Kidney (tissue), 14 donors: ENCODE data around the gene ALCAM. TPM values are rescaled to one million over a fixed set of nuclear protein-coding genes. Genes with fewer than 3 reads are reported as not detected.

Source experiments
- DNase-seq, 5 donors: peaks; one replicate each; pipeline ENCODE4 v3.0.0-alpha.2; 2013 to 2020
- FAIRE-seq: peaks from 2 replicates; lab custom pipeline; 2012; peaks lifted over from hg19 to GRCh38; lab: Jason Lieb, UNC
- H3K27ac ChIP-seq, 2 donors: one replicate each; pipeline ENCODE4 v1.7.0; 2013; ENCODE audit warnings: low read depth in 2 of 2, low read length in 2 of 2, inconsistent platforms in 1 of 2
- H3K27me3 ChIP-seq: one replicate; pipeline ENCODE4 v1.7.1; 2013; ENCODE audit warnings: low read length, inconsistent platforms; ENCODE audit not compliant: control insufficient read depth, insufficient read depth
- H3K36me3 ChIP-seq, 3 donors: one replicate each; pipeline versions ENCODE4 v1.7.0 to v1.7.1; 2013; ENCODE audit warnings: low read length in 3 of 3, control low read depth in 1 of 3, inconsistent platforms in 1 of 3; ENCODE audit not compliant: insufficient read depth in 3 of 3, control insufficient read depth in 2 of 3
- H3K4me1 ChIP-seq, 3 donors: one replicate each; pipeline versions ENCODE4 v1.7.0 to v1.7.1; 2013; ENCODE audit warnings: low read length in 3 of 3, inconsistent platforms in 1 of 3, low read depth in 1 of 3; ENCODE audit not compliant: control insufficient read depth in 2 of 3, insufficient read depth in 2 of 3
- H3K4me3 ChIP-seq, 3 donors: one replicate each; pipeline versions ENCODE4 v1.7.0 to v1.8.1; 2013; ENCODE audit warnings: low read length in 3 of 3, control low read depth in 1 of 3, inconsistent platforms in 1 of 3
- H3K9ac ChIP-seq, 3 donors: one replicate each; pipeline versions ENCODE4 v1.7.0 to v1.7.1; 2013; ENCODE audit warnings: low read length in 3 of 3, control low read depth in 1 of 3, inconsistent platforms in 1 of 3
- H3K9me3 ChIP-seq, 3 donors: one replicate each; pipeline versions ENCODE4 v1.7.0 to v1.7.1; 2013; ENCODE audit warnings: low read length in 3 of 3, control low read depth in 1 of 3, inconsistent platforms in 1 of 3; ENCODE audit not compliant: control insufficient read depth in 2 of 3, insufficient read depth in 1 of 3
- intact Hi-C: fragments of 100-400 bp; cut with DNase I; formaldehyde crosslinking; loops from one replicate; pipeline ENCODE4 v1.11.1; 2022
- polyA plus RNA-seq: library from polyadenylated mRNA; stranded (reverse); fragments of 350-450 nt; fragmentation: Illumina TruSeq; extraction: RNeasy Lipid Tissue Mini Kit (QIAGEN cat#74804); gene quantifications from one replicate; pipeline ENCODE4 v1.2.3, GENCODE V29; 2014; ENCODE audit warnings: low read depth, low replicate concordance; ENCODE audit not compliant: insufficient read depth
- total RNA-seq: library from RNA; stranded (reverse); fragmentation: NEBNext Ultra II Directional; extraction: Animal tissue kit (Norgen Biotek cat#: 25700); gene quantifications from one replicate; pipeline ENCODE4 v1.2.1, GENCODE V29; 2021
- TF ChIP-seq, protein P1 (sequence below): IDR thresholded peaks from 3 replicates; pipeline ENCODE4 v1.5.1; 2012; ENCODE audit warnings: mild to moderate bottlenecking, moderate library complexity, borderline replicate concordance; ENCODE audit not compliant: insufficient read depth; ENCODE audit errors: extremely low read depth
- donor health status: control.
- donor health status: control.
- donor health status: control.
- donor health status: control.
- donor health status: control.
- donor health status: DM: yes; HTN: yes; CAD: no.
- donor health status: Normal renal cell carcinoma (clear cell type).

Gene ALCAM
- total and polyA plus RNA-seq, 2 donors from 2014 or later = 15.1 to 36.4 TPM

DNA sequence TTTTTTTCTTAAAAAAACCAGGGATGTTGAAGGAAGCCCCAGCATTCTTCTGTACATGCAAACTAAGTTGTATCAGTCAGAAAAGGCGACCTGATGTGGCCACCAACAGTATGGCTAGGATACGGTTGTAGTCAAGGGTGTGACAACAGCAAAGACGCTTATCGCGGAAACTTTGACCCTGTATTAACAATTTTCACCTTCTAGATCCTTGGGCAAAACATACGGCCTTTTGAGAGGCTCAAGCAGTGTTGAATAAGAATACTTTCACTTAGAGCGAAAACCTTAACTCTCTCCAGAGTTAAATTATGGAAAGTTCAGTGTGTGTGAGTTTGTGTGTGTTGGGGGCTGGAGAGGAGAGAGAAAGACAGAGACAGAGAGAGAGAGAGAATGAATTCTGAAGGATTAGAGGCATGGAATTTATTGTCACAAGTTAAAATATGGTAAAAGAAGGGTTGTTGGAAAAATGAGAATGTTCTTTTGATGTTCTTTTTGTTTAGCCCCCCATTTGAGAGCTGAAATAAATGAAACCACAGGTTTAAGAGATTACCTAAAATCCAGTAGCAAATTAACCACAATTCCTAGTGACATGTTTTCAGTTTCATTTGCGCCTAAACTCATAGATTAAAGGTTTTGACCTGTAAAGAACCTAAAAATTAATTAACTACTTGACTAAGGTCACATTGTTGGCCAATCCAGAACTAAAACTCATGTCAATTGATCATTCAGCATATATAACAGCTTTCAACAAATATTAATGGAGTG, 9.2 kb downstream of the ALCAM start:
- TF ChIP-seq, protein P1, sequence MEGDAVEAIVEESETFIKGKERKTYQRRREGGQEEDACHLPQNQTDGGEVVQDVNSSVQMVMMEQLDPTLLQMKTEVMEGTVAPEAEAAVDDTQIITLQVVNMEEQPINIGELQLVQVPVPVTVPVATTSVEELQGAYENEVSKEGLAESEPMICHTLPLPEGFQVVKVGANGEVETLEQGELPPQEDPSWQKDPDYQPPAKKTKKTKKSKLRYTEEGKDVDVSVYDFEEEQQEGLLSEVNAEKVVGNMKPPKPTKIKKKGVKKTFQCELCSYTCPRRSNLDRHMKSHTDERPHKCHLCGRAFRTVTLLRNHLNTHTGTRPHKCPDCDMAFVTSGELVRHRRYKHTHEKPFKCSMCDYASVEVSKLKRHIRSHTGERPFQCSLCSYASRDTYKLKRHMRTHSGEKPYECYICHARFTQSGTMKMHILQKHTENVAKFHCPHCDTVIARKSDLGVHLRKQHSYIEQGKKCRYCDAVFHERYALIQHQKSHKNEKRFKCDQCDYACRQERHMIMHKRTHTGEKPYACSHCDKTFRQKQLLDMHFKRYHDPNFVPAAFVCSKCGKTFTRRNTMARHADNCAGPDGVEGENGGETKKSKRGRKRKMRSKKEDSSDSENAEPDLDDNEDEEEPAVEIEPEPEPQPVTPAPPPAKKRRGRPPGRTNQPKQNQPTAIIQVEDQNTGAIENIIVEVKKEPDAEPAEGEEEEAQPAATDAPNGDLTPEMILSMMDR = no peak
- Histone ChIP-seq H3K4me1 (no peaks in the 10 kb centered on the region), H3K9me3 (no peaks in the 10 kb centered on the region), H3K36me3 (no peaks in the 10 kb centered on the region), H3K27ac (no peak overlapping the region), H3K4me3 (no peak overlapping the region), H3K9ac (no peak overlapping the region), H3K27me3 (no peaks in the 10 kb centered on the region)
- no peak for FAIRE-seq
- intact Hi-C loops = no loop called here
- no peak for DNase-seq

GRCh38 chr3:105377716-105378115, 11.0 kb downstream of the ALCAM start:
- no peaks in the 10 kb centered on the region for H3K9me3 ChIP-seq

GRCh38 chr3:105385179-105385578, 18.5 kb downstream of the ALCAM start:
- TF ChIP-seq, protein P1 = no peak

More at GRCh38 chr3:105377716-105378115, 11.0 kb downstream of the ALCAM start:
- FAIRE-seq (peak; percentile 89), DNase-seq (no peak)
- H3K4me1 ChIP-seq = no peaks in the 10 kb centered on the region
- intact Hi-C loops = no loop called here
- no peaks in the 10 kb centered on the region for H3K27me3 ChIP-seq
- no peak overlapping the region for H3K4me3 ChIP-seq
- no peak overlapping the region for H3K9ac ChIP-seq
- H3K36me3 ChIP-seq = no peaks in the 10 kb centered on the region
- H3K27ac ChIP-seq = no peak overlapping the region
- TF ChIP-seq, protein P1 = no peak

More at GRCh38 chr3:105385179-105385578, 18.5 kb downstream of the ALCAM start:
- Histone ChIP-seq H3K4me1 (no peaks in the 10 kb centered on the region), H3K36me3 (no peaks in the 10 kb centered on the region), H3K4me3 (no peak overlapping the region), H3K9me3 (peaks cover 0 to 4% (median 1%) of the 10 kb centered on the region in 3 donors), H3K27ac (no peak overlapping the region), H3K27me3 (no peaks in the 10 kb centered on the region), H3K9ac (no peak overlapping the region)
- intact Hi-C loops = no loop called here
- FAIRE-seq (no peak), DNase-seq (no peak)
